Measurements from ENCODE around the gene STUM. TPM values are rescaled to one million over a fixed set of nuclear protein-coding genes. Genes with fewer than 3 reads are reported as not detected.

Gene STUM
- polyA plus RNA-seq, 1 experiment: not detected

- H3K4me3 ChIP-seq (ENCODE audit: low read depth, low read length): no peak overlapping the region
- ChIA-PET CTCF (interaction anchor here (1.2 kb wide), 1 partner anchor 172 kb away, joined by 3 read pairs; no protein-coding TSS in a partner anchor), POLR2A (no interaction called here)
- TF ChIP-seq CTCF (IDR thresholded peaks at IDR 0.05; ENCODE audit: low read depth, low read length): no peak
- no peaks in the 10 kb centered on the region for H3K9me3 ChIP-seq (ENCODE audit: control insufficient read depth, insufficient read depth, low read length)
- H3K27ac ChIP-seq (ENCODE audit: low read depth, low read length): no peak overlapping the region
- no peak for DNase-seq (ENCODE audit: low read depth, low spot score)
- peaks cover 13% of the 10 kb centered on the region for H3K27me3 ChIP-seq (ENCODE audit: control insufficient read depth, insufficient read depth, low read length)
Observed at GRCh38 chr1:226580625-226581270, 32.2 kb downstream of the STUM start.

GRCh38 chr1:226581650-226582330 lies 33.2 kb downstream of the STUM start:
- Histone ChIP-seq H3K27me3 (ENCODE audit: control insufficient read depth, insufficient read depth, low read length) (peaks cover 10% of the 10 kb centered on the region), H3K27ac (ENCODE audit: low read depth, low read length) (no peak overlapping the region), H3K4me3 (ENCODE audit: low read depth, low read length) (no peak overlapping the region), H3K9me3 (ENCODE audit: control insufficient read depth, insufficient read depth, low read length) (no peaks in the 10 kb centered on the region)
- ChIA-PET CTCF (interaction anchor here (1.2 kb wide), 1 partner anchor 174 kb away, joined by 3 read pairs; no protein-coding TSS in a partner anchor), POLR2A (no interaction called here)
- no peak for DNase-seq (ENCODE audit: low read depth, low spot score)
- TF ChIP-seq CTCF (IDR thresholded peaks at IDR 0.05; ENCODE audit: low read depth, low read length): no peak

GRCh38 chr1:226582966-226583365 lies 34.4 kb downstream of the STUM start:
- TF ChIP-seq CTCF (IDR thresholded peaks at IDR 0.05; ENCODE audit: low read depth, low read length): no peak
- DNase-seq (ENCODE audit: low read depth, low spot score): no peak
- CTCF ChIA-PET: no interaction called here
- H3K27ac ChIP-seq (ENCODE audit: low read depth, low read length): no peak overlapping the region
- H3K4me3 ChIP-seq (ENCODE audit: low read depth, low read length): no peak overlapping the region
- POLR2A ChIA-PET: no interaction called here
- peaks cover 12% of the 10 kb centered on the region for H3K27me3 ChIP-seq (ENCODE audit: control insufficient read depth, insufficient read depth, low read length)
- H3K9me3 ChIP-seq (ENCODE audit: control insufficient read depth, insufficient read depth, low read length): no peaks in the 10 kb centered on the region

- Histone ChIP-seq H3K27me3 (ENCODE audit: control insufficient read depth, insufficient read depth, low read length) (peaks cover 16% of the 10 kb centered on the region), H3K27ac (ENCODE audit: low read depth, low read length) (no peak overlapping the region), H3K9me3 (ENCODE audit: control insufficient read depth, insufficient read depth, low read length) (no peaks in the 10 kb centered on the region), H3K4me3 (ENCODE audit: low read depth, low read length) (no peak overlapping the region)
- ChIA-PET POLR2A (no interaction called here), CTCF (no interaction called here)
- DNase-seq (ENCODE audit: low read depth, low spot score): no peak
- no peak for TF ChIP-seq CTCF (IDR thresholded peaks at IDR 0.05; ENCODE audit: low read depth, low read length)
Observed at GRCh38 chr1:226584164-226584563, 35.6 kb downstream of the STUM start.

- no peak overlapping the region for H3K4me3 ChIP-seq (ENCODE audit: low read depth, low read length)
- no peak overlapping the region for H3K27ac ChIP-seq (ENCODE audit: low read depth, low read length)
- DNase-seq (ENCODE audit: low read depth, low spot score): no peak
- ChIA-PET CTCF (no interaction called here), POLR2A (no interaction called here)
- no peaks in the 10 kb centered on the region for H3K9me3 ChIP-seq (ENCODE audit: control insufficient read depth, insufficient read depth, low read length)
- peaks cover 20% of the 10 kb centered on the region for H3K27me3 ChIP-seq (ENCODE audit: control insufficient read depth, insufficient read depth, low read length)
- no peak for TF ChIP-seq CTCF (IDR thresholded peaks at IDR 0.05; ENCODE audit: low read depth, low read length)
Observed at GRCh38 chr1:226586116-226586515, 37.6 kb downstream of the STUM start.

All from AG04450 (cell line).